IPS DF 6.9 (cell line): Measurements from ENCODE around the gene DAPK2.

Experiments used
- DNase-seq: peaks from one replicate; pipeline ENCODE4 v3.0.0-alpha.2; 2013; ENCODE audit warnings: low read depth, low spot score
- H3K27ac ChIP-seq: one replicate; pipeline ENCODE4 v1.5.1; 2013; ENCODE audit warnings: low read length, control low read depth
- H3K27me3 ChIP-seq: 2 replicates; pipeline ENCODE4 v1.6.1; 2013; ENCODE audit warnings: mild to moderate bottlenecking, low read length; ENCODE audit not compliant: control insufficient read depth, insufficient read depth
- H3K36me3 ChIP-seq: 2 replicates; pipeline ENCODE4 v1.6.1; 2013; ENCODE audit warnings: low read length; ENCODE audit not compliant: control insufficient read depth, insufficient read depth
- H3K4me1 ChIP-seq: 2 replicates; pipeline ENCODE4 v1.6.1; 2013; ENCODE audit warnings: low read length; ENCODE audit not compliant: control insufficient read depth, insufficient read depth
- H3K4me3 ChIP-seq: 2 replicates; pipeline ENCODE4 v1.5.1; 2013; ENCODE audit warnings: mild to moderate bottlenecking, low read length
- H3K9me3 ChIP-seq: 2 replicates; pipeline ENCODE4 v1.6.1; 2013; ENCODE audit warnings: low read length, inconsistent platforms; ENCODE audit not compliant: control insufficient read depth, insufficient read depth
- WGBS: extraction: QIAGEN DNeasy Blood & Tissue Kit; methylation state at CpG from one replicate; pipeline ENCODE4 v1.1.7; 2013; ENCODE audit warnings: mixed read lengths, missing lambda C conversion rate; ENCODE audit not compliant: insufficient read length, insufficient coverage; 5-methylcytosine and 5-hydroxymethylcytosine counted together

The DAPK2 gene

DNA sequence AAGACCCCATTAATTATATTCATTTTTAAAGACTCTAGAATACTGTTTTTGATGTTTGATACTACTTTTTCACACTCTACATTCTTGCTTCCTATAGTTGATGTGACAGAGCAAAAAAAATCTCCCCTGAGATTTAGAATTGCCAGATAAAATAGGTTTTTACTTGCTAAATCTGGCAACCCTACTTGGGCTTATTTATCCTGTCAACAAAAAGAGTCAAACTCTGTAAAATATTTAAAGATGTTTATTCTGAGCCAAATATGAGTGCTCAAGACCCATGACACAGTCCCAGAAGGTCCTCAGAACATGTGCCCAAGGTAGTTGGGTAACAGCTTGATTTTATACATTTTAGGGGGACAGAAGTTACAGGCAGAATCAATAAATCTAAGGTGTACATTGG lies 72.3 kb downstream of the DAPK2 start:
- 0 out of 2 replicates have a peak, but pooled peaks cover 1% of the 10 kb centered on the region for H3K27me3 ChIP-seq
- H3K36me3 ChIP-seq = no peaks in the 10 kb centered on the region
- no peak for DNase-seq
- H3K9me3 ChIP-seq = no peaks in the 10 kb centered on the region
- peaks cover 7% of the 10 kb centered on the region for H3K4me1 ChIP-seq
- no peak overlapping the region for H3K4me3 ChIP-seq
- H3K27ac ChIP-seq = no peak overlapping the region

DNA sequence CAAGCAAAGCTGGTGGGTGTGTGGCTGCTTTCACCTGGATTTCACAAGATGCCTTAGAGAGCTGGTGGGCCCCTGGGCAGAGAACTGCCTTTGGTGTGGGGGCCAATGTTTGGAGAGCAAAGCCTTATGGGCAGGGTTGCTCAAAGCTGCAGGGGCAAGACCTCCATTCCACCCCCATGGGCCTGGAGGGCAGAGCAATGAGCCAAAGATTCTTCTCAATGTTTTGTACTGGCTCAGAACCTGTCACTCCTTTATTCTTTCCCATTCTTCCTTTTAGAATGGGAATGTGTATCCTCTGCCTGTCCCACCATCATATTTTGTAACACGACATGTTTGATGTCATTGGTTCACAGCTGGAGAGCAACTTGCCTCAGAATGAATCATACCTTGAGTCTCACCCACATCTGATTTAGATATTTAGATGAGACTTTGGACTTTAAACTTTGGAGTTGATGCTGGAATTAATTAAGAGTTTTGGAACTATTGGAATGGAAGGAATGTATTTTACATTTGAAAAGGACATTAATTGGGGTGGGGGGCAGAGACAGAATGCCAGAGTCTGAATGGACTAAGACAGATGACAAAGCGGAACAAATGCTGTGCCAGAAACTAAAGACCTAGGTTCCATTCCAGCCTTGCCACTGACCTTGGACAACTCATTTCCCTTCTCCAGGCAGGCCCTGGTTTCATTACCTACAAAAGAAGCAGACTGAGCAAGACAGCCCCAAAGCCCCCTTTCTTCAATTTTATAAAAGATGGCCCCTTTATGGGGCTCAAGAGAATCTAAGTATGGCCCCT lies 72.9 kb downstream of the DAPK2 start:
- Histone ChIP-seq H3K9me3 (no peaks in the 10 kb centered on the region), H3K27ac (no peak overlapping the region), H3K4me1 (peaks cover 7% of the 10 kb centered on the region), H3K27me3 (0 out of 2 replicates have a peak, but pooled peaks cover 1% of the 10 kb centered on the region), H3K36me3 (no peaks in the 10 kb centered on the region), H3K4me3 (no peak overlapping the region)
- no peak for DNase-seq
- WGBS = no CpG with 5 or more reads among the region's 2 CpGs

DNA sequence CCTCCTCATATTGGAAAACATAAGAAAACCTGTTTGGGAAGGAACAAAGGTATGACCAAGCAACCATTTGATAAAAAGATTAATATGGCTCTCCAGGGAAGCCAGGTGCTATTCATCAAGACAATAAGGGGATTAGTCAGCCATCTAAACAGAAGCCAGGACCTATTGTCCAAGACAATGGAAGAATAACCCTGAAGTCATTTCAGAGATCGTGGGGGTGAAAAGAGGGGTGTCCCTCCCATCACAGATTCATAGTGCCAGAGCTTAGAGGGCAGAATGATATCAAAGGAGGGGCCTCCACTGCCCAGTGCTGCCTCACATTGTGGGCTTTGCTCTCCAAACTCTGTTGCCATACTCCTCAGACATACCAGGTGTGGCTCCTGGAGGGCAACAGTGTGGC lies 73.5 kb downstream of the DAPK2 start:
- no peak overlapping the region for H3K27ac ChIP-seq
- no peak overlapping the region for H3K4me3 ChIP-seq
- H3K36me3 ChIP-seq = no peaks in the 10 kb centered on the region
- H3K4me1 ChIP-seq = peaks cover 7% of the 10 kb centered on the region
- H3K9me3 ChIP-seq = no peaks in the 10 kb centered on the region
- H3K27me3 ChIP-seq = 0 out of 2 replicates have a peak, but pooled peaks cover 1% of the 10 kb centered on the region
- WGBS = no CpG with 5 or more reads among the region's 1 CpG
- no peak for DNase-seq

DNA sequence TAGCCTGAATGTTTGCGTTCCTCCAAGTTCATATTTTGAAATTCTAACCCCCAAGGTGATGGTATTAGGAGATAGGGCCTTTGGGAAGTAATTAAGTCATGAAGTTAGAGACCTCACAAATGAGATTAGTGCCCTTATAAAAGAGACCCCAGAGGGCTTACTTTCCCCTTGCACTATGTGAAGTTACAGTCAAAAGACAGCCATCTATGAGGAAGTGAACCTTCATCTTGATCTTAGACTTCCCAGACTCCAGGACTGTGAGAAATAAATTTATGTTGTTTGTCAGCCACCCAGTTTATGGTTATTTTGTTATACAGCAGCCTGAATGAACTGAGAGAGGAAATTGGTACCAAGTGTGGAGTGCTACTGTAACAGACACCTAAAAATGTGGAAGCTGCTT lies 74.4 kb downstream of the DAPK2 start:
- H3K27me3 ChIP-seq = 0 out of 2 replicates have a peak, but pooled peaks cover 1% of the 10 kb centered on the region
- H3K27ac ChIP-seq = no peak overlapping the region
- WGBS = no CpG with 5 or more reads among the region's 1 CpG
- H3K9me3 ChIP-seq = no peaks in the 10 kb centered on the region
- DNase-seq = no peak
- peaks cover 7% of the 10 kb centered on the region for H3K4me1 ChIP-seq
- H3K36me3 ChIP-seq = no peaks in the 10 kb centered on the region
- H3K4me3 ChIP-seq = no peak overlapping the region

DNA sequence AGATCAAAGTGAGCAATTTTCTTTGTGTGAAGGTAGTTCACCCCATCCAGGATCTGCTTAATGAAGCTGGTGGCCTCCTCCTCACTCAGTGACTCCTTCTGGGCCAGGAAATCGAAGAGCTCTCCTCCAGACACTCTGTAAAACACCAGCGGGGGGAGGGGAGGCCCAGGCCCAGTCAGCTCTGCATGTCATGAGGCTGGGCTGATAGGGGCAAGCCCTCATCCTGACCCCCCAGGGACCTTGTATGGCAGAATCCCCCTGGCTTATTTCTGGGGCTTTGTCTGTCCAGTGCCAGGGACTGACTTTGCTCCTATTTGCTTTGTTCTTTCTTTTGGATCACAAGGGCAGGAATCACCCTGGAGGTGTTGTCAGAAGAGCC lies 74.9 kb downstream of the DAPK2 start:
- Histone ChIP-seq H3K9me3 (no peaks in the 10 kb centered on the region), H3K27me3 (0 out of 2 replicates have a peak, but pooled peaks cover 1% of the 10 kb centered on the region), H3K36me3 (no peaks in the 10 kb centered on the region), H3K27ac (no peak overlapping the region), H3K4me3 (no peak overlapping the region), H3K4me1 (peaks cover 7% of the 10 kb centered on the region)
- WGBS = no CpG with 5 or more reads among the region's 2 CpGs
- no peak for DNase-seq

DNA sequence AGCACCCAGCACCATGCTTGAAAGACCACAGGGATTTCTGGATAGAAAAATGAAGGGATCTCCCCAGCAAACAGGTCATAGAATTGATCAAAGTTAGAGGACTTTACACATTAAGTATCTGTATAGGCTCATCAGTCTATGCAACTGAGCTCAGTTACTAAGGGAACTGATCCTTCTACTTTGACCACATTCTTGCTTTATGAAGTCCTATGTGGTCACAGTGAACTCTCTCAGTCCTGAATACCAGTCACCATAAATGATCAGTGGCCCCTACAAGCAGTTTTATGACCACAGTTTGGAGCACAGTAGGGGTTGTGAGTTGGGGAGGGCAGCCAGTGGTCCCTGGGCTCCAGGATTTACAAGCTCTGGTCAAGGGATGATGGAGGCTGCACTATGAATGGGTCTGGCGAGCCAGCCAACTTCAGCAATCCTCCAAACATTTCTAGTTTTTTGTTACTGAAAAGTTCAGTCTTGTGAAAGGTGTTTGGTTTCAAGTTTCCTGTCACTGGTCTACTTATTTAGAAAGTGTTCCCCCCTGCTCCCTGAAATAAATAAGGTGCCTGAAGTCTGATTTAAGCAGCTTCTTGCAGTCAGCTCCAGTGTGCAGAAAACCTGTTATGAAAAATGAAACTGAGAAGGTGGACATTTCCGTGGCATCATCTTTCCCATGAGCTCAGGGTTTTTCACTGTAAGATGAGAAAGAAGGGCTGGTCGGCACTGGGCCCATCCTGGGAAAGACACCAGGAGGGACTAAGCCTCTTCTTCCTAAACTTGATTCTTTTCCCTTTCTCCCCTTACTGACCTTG lies 75.5 kb downstream of the DAPK2 start:
- Histone ChIP-seq H3K4me3 (no peak overlapping the region), H3K4me1 (peaks cover 7% of the 10 kb centered on the region), H3K27me3 (0 out of 2 replicates have a peak, but pooled peaks cover 1% of the 10 kb centered on the region), H3K27ac (no peak overlapping the region), H3K36me3 (no peaks in the 10 kb centered on the region), H3K9me3 (no peaks in the 10 kb centered on the region)
- WGBS = no CpG with 5 or more reads among the region's 3 CpGs
- no peak for DNase-seq

DNA sequence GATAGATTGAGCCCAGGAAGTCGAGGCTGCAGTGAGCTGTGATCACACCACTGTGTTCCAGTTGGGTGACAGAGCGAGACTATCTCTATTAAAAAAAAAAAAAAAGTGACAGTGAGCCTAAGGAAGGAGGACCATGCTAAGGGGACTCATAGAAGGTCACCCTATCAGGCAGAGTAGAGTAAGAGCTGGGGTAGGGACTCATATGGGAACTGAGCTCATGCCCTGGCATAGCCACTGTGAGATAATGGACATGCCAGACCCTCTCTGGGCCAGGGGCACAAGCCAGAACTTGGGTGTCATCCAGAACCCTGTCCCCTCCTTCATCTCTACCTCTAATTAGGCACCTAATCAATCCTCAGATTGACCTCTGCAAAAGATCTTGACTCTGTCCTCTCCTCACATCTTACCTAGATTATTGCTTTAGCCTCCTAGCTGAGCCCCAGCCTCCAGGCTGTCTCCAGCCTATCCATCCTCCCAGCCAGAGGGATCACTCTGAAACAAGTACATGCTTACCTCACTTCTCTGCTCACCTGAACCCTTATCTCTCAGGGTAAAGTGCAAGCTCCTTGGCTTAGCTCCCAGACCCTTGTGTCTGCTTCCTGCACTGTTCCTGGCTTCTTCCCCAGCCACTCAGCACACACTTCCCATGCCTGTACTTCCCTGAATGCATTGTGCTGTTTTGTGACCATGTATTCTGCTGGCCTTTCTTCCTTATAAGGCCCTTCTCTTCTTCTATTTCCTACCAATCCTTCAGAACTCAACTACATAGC lies 76.4 kb downstream of the DAPK2 start:
- no peak for DNase-seq
- no peaks in the 10 kb centered on the region for H3K36me3 ChIP-seq
- WGBS = no CpG with 5 or more reads among the region's 2 CpGs
- no peak overlapping the region for H3K27ac ChIP-seq
- no peaks in the 10 kb centered on the region for H3K9me3 ChIP-seq
- H3K27me3 ChIP-seq = 0 out of 2 replicates have a peak, but pooled peaks cover 1% of the 10 kb centered on the region
- no peak overlapping the region for H3K4me3 ChIP-seq
- peaks cover 7% of the 10 kb centered on the region for H3K4me1 ChIP-seq

DNA sequence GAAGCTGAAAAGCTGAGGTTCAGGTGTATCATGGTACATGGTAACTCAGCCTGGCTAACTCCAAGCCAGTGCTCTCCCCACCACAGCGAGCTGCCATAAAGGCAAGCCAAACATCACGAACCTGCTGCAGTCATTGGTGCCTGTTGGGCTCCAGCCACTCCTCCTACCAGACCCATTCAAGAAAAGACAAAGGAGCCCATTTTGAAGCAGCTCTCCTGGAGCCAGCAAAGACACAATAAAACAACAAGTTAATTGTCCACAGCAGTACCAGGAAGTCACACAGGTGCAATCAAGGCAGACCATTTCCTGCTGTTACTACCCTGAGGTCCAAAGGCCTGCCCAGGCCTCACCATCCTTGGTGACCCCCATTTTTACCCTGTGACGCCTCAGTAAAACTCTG lies 77.6 kb downstream of the DAPK2 start:
- H3K4me3 ChIP-seq = no peak overlapping the region
- H3K27ac ChIP-seq = no peak overlapping the region
- no peaks in the 10 kb centered on the region for H3K36me3 ChIP-seq
- DNase-seq = no peak
- no CpG with 5 or more reads among the region's 3 CpGs for WGBS
- H3K9me3 ChIP-seq = no peaks in the 10 kb centered on the region
- 0 out of 2 replicates have a peak, but pooled peaks cover 1% of the 10 kb centered on the region for H3K27me3 ChIP-seq
- peaks cover 7% of the 10 kb centered on the region for H3K4me1 ChIP-seq

DNA sequence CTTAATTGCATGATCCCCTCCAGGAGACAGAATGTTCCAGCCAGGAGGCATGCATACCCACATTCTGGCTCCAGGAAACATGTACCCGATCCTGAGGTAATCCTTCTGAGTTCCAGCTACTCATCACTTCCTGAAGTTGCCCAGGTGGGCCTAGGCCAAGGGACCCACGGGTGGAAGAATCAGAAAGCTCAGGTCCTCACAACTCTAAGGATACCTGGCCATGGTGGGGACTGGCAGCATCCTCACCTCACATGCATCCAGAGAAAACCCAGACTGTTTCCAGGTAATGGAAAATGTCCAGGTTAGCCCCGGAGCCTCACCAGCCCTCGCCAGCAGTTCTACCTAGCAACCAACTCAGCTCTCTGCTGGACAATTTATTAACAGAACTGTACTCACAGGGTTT lies 78.2 kb downstream of the DAPK2 start:
- no peak for DNase-seq
- no peaks in the 10 kb centered on the region for H3K9me3 ChIP-seq
- H3K4me1 ChIP-seq = peaks cover 6% of the 10 kb centered on the region
- no peak overlapping the region for H3K4me3 ChIP-seq
- no CpG with 5 or more reads among the region's 4 CpGs for WGBS
- no peak overlapping the region for H3K27ac ChIP-seq
- 0 out of 2 replicates have a peak, but pooled peaks cover 1% of the 10 kb centered on the region for H3K27me3 ChIP-seq
- H3K36me3 ChIP-seq = no peaks in the 10 kb centered on the region

DNA sequence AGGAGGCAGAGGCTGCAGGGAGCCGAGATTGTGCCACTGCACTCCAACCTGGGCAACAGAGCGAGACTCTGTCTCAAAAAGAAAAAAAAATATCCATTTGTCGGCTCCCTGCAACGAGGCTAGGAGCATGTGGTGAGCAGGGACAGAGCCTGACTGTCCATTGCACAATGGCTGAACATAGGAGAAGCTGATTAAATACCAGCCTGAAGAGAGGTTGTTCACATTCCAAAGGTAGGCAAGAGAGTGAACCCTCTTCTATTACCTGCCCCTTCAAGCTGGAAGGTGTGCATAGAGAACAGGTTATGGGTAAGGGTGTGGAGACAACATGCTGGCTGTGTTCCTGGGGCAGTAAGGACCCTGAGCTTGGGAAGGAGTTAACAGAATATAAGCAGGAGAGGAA lies 78.7 kb downstream of the DAPK2 start:
- Histone ChIP-seq H3K27me3 (0 out of 2 replicates have a peak, but pooled peaks cover 1% of the 10 kb centered on the region), H3K27ac (no peak overlapping the region), H3K4me3 (no peak overlapping the region), H3K9me3 (no peaks in the 10 kb centered on the region), H3K4me1 (peaks cover 5% of the 10 kb centered on the region; the same call in 1 of the 2 replicates), H3K36me3 (no peaks in the 10 kb centered on the region)
- no CpG with 5 or more reads among the region's 4 CpGs for WGBS
- DNase-seq = no peak
